GM12891 (cell line): ENCODE results near the gene SUB1.

Source experiments
- POLR2A ChIP-seq: IDR thresholded peaks from 2 replicates; pipeline ENCODE4 v1.6.1; 2011; ENCODE audit warnings: low read depth, low read length, control low read depth
- POLR2AphosphoS5 ChIP-seq: IDR thresholded peaks from 2 replicates; pipeline ENCODE4 v1.6.1; 2011; ENCODE audit warnings: low read depth, low read length, control low read depth

DNA sequence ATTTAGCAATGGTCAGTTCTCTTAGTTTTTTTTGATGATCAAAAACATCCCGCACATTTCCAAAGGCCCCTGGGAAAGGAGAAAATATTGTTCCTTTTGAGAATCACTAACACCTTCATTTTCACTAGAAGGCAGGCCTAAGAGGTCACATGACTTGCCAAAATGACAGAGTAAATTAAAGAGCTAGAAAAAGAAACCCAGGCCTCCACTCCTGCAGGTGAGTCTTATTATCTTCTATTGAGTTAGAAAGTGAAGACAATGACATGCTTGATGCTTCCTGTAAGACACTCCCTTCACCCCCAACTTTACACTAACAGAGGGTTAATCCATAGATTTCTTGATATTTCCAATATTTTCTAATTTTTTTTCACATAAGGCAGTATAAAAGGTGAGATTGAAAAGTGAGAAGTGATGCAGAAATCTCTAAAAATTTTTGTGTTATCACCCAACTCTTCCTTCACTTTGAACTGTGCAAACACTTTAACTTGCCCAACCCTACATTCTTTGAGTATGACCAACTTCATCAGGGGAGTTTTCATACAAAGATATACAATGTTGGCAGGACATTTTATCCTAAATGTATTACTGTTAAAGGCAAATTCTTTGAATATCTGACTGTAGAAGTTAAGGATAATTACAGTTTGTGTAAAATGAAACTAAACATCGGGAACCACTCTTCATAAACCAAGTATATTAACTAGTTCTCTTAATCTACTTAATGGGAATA is 57.1 kb downstream of the SUB1 start:
- no peak for TF ChIP-seq POLR2AphosphoS5
- TF ChIP-seq POLR2A: no peak
